HL-60/S4 (cell line): ENCODE measurements around the gene SLC38A11.
"Not testable (repeated sequence)": the region's sequence is repeated elsewhere in the genome, so short reads cannot be mapped to it uniquely, and the experiment has no call there.

Experiments
- in situ Hi-C: fragments of 300-500 bp; cut with MboI; formaldehyde crosslinking; loops from 2 replicates; pipeline ENCODE4 v1.14.3; 2022; ENCODE audit warnings: low sequenced_read_pairs

SLC38A11 gene

DNA sequence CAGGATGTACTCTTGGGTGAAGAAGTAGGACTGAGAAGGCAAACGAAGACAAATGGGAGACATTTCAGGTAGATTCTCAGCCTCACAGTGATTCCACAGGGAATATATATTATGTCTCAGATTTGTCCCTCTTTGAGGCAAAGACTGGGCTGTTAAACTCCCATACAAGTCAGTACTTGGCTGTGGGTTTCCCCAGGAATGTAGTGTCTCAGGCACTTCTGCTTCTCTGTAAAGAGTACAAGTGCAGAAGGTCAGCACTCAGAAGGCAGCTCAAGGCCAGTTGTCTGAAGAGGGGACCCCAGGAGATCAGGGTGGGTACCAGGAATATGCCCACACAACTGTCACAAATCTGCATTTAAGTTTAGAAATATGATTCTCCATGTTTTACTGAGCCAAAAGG is 73.8 kb downstream of the SLC38A11 start:
- in situ Hi-C loops: no loop called here

DNA sequence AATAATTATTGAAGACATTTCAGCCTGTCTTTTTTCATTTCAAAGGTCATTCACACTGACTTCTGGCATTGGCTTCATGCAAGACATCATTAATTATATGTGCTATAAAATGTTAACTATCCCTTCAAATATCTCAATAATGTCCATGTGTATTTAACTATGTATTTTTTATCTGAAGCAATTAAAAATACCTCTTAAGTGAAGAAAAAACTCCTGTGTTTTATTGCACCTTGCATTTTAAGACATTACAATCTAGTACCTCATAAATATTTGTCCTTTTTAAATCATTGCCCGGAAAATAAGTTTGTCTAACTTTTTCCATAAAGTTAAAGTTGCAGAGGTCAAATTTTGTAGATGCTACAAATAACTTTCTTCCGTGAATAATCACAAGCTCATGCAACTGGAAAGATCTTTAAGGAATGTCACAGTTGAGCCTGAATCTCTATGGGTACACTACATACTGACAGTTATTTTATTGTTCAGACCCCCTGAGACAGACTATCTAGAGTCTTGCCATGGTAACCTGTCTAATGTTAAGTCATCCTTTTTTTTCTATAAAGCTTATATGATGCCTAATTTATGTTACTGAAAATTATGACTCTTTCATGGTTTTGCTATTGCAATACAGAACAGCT is 75.3 kb downstream of the SLC38A11 start:
- in situ Hi-C loops: no loop called here

DNA sequence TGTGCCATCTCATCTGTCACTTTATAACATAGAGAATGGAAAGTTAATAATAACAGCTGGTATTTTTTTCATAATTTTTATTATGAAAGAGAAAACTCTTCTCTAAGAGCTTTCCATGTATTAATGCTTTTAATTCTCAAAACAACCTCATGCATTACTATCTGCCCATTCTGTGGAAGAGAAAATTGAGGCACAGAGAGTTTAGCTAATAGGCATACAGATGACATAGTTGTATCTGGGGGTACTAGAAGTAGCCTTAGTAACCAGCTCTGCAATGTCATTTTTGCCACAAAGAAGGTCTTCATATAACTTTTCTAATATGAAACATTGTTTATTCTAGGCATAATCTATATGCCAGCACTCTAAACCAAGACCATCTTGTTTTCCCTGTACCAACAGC is 77.4 kb downstream of the SLC38A11 start:
- in situ Hi-C loops: no loop called here

DNA sequence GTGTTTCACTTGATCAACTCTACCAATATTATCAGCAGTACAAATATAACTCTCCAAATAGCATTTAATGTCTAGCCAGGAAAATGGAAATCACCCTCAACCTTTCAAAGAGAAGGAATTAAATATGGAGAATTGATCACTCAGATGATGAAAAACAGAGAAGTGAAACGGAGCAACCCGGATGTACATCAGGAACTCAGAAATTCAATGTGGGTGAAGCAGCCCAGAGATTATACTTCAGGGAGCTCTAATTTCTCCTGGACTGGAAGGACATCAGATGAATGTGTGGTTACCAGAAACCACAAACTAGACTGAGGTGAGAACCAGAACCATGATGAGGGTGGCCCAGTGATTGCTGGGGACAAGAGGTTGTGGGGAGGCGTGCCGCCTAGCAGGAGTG is 78.2 kb downstream of the SLC38A11 start:
- in situ Hi-C loops: no loop called here

DNA sequence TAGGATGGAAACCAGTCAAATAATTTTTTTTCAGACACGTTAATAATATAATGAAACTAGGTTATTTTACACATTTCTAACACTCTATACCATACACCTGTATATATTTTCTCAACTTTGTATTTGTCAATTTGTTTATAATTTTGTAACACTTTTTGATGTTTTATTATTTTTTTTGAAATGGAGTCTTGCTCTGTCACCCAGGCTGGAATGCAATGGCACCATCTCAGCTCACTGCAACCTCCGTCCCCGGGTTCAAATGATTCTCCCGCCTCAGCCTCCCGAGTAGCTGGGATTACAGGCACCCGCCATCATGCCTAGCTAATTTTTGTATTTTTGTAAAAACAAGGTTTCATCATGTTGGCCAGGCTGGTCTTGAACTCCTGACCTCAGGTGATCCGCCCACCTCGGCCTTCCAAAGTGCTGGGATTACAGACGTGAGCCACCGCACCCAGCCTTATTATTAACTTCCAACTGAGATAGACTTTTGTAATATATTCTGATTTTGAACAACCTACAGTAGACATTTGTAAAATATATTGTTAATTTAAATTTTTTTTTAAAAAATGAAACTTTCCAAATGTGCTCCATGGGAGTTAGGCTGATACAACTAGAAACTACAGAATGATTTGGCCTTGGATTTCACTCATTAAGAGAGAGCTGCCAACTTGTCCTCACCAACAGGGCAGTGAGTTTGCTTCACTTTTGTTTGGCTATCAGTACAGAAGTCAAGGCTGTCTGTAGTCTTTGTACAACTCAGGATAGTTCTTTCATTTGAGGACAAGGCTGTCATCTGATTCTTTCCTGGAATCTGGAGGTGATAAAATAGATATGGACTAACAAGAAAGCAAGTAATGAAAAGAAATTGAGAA is 79.8 kb downstream of the SLC38A11 start:
- in situ Hi-C loops: no loop called here

DNA sequence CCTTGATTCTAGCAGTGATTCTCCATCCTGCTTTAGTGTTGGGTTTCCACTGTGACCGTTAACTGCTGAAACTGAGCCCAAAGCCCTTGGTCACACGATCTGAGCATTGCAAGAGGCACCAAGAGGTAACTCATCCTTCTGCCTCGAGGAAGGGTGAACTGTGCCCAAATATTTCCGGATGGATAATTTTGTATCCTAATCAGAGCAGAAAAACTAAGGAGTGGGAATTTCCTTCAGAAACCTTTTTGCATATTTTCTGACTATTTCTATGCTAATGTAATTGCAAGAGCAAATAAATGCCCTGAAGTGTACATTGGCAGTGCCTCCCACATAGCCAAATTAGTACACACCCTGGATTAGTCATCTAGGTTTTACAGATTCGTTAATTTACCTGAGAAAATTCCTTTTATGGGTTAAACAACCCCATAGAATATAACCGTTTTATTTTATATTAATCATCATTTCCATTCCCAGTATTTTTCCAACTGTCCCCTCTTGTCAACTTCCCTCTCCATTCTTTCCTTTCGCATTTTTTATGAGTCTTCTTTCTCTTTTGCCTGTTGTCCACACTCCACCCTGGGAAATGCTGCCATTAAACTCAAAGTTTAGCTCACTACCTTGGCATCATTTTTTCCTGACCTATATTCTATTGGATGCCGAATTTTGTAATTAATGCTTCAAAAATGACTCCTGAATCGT is 82.0 kb downstream of the SLC38A11 start:
- in situ Hi-C loops: no loop called here

DNA sequence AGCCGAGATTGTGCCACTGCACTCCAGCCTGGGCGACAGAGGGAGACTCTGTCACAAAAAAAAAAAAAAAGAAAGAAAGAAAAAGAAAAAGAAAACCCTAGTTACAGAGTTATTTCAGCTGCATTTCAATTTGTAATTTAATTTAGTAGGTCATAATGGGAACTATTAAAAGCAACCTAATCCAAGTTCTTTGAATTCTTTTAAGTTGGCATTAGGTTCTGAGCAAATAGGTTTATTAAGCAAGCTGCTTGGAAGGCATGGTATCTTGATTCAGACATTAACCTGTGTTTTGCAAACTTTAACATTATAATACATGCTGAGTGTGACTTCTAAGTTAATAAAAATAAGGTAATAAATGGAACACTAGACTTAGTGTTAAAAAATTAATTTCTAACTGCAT is 83.9 kb downstream of the SLC38A11 start:
- in situ Hi-C loops: no loop called here

DNA sequence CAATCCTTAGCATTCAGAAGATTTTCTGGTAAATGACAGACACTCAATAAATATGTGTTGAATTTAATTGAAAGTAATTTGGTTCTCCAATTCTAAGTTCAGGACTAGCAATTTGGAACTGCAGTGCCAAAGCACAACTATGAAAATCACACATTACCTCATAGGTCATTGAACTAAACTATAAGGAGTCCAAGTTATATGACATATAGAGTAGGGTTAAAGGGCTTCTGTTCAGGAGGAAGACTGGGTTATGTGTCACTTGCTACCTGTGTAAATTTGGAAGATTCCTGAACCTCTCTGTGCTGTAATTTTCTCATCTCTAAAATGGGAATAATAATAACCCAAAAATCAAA is 85.9 kb downstream of the SLC38A11 start:
- in situ Hi-C loops: no loop called here

DNA sequence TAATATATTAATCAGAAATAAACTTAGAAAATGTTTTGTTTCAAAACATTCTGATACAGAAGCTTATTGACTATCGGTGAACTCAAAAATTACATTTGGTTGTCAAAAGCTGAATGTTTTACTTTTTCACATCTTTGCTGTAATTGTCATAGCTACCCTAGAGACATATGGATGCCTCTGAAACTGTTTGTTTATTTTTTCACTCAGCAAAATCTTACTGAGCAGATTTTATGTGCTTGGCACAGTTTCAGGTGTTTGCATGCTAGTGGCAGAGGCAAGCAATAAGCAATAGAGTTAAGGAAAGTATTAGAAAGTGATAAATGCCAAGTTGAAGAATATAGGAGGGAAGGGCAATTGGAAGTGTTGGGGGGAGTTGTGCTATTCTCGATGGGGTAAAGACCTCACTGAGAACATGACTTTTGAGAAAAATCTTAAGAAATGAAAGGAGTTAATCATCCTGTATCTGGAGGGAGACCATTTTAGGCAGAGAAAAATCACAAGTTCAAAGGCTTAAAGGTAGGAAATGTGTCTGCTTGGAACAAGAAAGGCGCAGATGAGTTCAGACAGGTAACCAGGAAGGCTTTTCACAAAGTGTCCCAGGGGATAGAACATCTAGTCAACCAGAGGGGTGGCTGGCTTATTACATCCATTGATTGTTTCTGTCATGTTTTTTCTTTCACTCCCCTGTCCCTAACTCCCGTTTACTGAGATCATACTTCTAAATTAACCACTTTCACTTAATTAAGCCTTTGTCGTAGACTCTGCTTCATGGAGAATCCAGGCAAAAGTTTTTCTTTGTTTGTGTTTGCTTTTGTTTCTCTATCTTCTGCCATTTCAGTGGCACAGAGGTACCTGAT is 86.5 kb downstream of the SLC38A11 start:
- in situ Hi-C loops: no loop called here

DNA sequence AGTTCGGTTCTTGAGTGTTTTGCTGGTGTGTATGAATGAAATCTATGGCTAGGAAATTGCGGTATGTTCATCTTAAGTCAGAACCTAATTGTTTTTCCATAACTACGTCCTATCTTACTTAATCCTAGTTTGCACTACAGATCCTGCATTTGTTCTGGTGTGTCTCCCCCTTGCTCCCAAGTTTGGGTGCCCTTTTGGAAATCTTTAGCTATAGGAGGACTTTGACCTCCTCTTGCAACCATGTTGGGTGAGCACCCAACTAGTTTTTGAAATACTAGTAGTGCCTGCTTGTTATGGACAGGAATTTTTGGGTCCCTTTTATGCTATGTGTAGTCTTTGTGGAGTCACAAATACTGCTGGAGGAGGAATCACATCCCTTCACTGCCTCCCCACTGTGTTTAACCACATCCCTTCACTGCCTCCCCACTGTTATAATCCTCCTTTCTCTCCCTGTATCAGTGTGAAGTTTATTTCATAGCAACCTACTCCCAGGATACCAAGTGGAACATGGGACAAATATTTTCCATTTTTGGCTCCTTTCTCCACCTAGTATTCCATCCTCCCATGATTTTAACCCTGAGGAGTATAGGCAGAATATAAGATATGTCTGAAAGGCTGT is 87.4 kb downstream of the SLC38A11 start:
- in situ Hi-C loops: no loop called here

DNA sequence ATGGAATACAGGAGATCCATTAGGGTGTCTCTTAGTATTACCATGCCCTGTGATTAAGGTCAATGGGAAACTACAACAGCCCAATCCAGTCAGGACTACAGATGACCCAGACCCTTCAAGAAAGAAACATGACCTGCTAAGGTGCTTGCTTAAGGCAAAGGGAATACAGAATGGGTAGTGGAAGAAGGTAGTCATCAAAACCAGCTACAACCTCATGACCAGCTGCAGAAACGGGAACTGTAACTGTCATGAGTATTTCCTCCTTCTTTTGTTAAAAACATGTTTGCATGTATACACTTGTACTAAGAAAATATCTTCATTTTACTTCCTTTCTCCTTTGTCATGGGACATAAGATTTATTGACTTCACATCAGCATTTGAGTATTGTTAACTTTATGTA is 88.9 kb downstream of the SLC38A11 start:
- in situ Hi-C loops: not testable (repeated sequence)

DNA sequence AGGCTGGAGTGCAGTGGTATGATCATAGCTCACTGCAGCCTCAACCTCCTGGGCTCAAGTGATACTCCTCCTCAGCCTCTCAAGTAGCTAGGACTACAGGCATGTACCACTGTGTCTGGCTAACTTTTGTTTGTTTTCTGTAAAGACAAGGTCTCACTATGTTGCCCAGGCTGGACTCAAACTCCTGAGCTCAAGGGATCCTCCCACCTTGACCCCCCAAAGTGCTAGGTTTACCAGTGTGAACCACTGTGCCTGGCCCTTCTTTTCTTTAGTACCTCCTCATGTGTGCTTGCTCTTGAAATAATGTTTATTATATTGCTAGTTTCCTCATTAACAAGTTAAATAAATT is 94.7 kb downstream of the SLC38A11 start:
- in situ Hi-C loops: no loop called here

DNA sequence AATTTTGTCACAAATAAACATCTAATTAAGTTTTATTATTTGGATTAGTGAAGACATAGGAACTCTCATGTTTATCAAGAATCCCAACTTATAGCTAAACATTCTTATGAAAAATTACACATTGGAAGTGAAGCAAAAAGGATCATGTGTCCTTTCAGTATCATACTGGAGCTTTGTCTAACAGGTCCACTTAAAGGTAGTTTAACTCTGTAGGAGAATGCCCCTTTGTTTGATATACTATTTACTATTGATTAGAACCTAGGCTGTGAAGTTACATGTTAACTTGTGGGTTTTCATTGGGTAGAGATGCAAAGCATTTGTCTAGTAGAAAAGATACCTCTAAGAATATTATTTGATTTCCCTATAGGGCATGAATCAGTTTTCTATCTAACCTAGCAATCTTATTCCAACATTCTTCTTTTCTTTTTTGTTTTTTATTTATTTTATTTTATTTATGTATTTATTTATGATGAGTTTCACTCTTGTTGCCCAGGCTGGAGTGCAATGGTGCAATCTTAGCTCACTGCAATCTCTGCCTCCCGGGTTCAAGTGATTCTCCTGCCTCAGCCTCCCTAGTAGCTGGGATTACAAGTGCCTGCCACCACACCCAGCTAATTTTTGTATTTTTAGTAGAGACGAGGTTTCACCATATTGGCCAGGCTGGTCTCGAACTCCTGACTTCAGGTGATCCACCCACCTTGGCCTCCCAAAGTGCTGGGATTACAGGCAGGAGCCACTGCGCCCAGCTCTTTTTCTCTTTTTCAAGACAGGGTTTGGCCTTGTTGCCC is 95.2 kb downstream of the SLC38A11 start:
- in situ Hi-C loops: not testable (repeated sequence)

DNA sequence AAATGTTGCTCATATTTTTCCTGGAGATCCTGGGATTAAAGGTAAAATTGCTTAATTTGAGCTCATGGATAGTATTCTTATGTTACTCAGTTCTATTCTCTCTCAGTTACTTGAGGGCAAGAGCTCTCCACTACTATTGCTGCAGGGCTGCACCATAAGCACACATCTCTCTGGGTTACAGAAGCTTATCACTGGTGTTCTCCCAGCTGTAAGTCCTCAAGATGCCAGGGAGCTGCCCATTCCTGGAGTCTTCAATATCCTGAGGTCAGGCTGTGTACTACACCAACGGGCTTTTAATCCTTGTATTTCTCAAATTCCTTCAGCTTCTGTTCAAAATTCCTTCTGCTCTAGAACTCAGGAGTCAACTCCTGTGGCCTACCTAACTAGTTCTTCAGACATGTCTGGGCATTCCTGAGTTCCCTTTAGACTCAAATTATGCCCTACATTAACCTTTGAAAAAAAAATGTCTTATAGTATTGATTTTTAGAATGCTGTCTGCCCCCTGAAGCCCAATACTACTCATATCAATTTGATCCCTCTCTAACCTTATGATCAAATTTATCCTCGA is 96.0 kb downstream of the SLC38A11 start:
- in situ Hi-C loops: no loop called here

DNA sequence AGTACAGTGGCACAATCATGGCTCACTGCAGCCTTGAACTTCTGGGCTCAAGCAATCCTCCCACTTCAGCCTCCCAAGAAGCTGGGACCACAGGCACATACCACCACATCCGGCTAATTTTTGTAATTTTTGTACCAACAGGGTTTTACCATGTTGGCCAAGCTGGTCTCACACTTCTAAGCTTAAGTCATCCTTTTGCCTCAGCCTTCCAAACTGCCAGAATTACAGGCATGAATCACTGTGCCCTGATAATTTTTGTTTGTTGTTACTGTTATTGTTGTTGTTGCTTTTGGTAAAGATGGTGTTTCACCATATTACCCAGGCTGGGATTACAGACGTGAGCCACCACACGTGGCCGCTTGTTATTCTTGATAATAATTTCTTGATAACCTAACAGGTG is 103.2 kb downstream of the SLC38A11 start:
- in situ Hi-C loops: no loop called here

DNA sequence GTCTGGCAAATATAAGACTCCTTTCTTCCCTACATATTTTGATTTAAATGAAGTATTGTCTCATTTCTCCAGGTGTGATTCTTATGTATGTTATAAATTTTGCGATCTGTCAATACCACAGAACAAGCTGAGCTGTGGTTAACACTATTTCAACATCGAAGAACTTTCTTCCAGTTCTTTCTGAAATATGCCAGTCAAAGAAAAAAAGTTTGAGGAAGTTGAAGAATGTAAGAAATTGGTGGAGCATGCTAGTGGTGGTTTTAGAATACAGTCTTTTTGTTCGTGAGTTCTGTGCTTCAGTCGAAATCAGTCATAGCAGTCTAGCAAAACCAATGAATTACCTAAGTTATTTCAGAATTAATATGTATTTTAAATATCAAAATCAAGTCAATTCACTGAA is 105.1 kb downstream of the SLC38A11 start:
- in situ Hi-C loops: no loop called here

DNA sequence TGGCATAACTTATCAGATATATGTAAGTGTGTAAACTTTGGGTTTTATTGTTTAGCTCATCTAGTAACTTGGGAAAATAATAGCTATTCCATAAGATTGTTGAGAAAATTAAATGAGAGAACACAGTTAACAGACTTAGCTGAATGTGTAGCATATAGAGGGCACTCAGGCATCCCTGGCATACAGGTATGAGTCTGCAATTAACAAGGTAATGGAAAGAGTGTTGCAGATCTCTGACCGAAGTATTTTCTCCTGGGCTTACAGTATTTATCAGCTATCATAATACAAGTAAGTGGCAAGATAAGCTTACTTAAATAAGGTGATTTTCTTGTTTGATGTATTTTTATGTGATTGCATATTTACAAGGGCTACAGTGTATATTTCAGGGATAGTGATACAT is 105.8 kb downstream of the SLC38A11 start:
- in situ Hi-C loops: no loop called here

DNA sequence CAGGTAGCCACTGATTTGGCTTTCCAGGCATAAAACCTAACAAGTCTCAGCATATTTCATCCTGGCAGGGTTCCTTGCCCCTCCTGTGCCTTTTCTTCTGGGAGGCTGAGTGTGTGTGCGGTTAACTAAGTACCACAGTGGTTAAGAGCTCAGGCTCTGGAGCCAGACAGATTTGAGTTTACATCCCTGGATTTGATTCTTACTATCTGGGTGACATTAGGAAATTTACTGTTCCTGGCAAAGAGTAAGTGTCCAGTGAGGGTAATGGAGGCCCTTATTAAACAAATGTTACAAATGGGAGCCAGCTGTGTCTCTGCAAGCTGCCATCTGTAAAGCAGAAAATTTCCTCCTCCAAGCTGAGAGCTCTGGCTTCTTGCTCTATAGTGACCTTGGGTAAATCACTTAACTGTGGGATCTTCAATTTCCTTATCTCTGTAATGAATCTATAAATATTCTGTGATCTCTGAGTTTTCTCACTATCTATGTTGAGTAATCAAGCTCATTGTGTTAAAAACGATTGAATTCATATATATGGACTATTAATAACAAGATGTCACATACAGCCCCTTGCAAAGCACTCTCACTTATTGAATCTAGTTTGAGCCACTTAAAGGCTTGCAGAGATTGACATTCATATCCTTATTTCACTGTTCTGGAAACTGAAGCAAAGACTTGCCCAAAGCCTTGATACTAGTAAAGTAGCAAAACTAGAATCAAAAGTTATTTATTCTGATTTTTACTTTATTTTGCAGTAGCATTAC is 107.2 kb downstream of the SLC38A11 start:
- in situ Hi-C loops: no loop called here

DNA sequence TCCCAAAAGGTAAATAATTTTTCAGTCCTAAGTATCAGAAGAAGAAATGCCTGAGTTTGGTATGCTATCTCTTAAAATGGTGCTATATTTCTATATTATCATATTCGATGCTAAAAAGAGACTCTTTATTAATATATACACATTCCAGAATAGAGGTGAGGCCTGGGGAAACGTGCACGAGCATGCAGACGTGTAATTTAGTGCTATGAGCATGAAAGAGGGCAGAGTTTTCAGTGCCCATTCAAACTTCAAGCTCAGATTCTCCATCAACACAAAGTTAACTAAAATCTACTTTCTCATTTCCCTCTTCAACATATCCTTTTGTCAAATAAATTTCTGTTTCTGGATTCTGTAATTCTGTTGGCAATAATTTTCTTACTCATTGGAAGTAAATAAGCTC is 108.0 kb downstream of the SLC38A11 start:
- in situ Hi-C loops: no loop called here
